HUES48 (cell line): Measurements from ENCODE around the gene CSNK2A2.

ENCODE experiments used
- H3K27ac ChIP-seq: one replicate; pipeline ENCODE4 v1.7.0; 2013; ENCODE audit warnings: low read depth, low read length, inconsistent platforms
- H3K27me3 ChIP-seq: 2 replicates; pipeline ENCODE4 v1.6.1; 2013; ENCODE audit warnings: mild to moderate bottlenecking, low read length; ENCODE audit not compliant: control insufficient read depth, insufficient read depth
- H3K36me3 ChIP-seq: 2 replicates; pipeline ENCODE4 v1.6.1; 2013; ENCODE audit warnings: low read length; ENCODE audit not compliant: control insufficient read depth, insufficient read depth
- H3K4me1 ChIP-seq: 2 replicates; pipeline ENCODE4 v1.6.1; 2013; ENCODE audit warnings: mild to moderate bottlenecking, low read length; ENCODE audit not compliant: control insufficient read depth, insufficient read depth
- H3K4me3 ChIP-seq: 2 replicates; pipeline ENCODE4 v1.5.1; 2013; ENCODE audit warnings: mild to moderate bottlenecking, low read depth, low read length
- H3K9ac ChIP-seq: 2 replicates; pipeline ENCODE4 v1.6.1; 2013; ENCODE audit warnings: mild to moderate bottlenecking, low read depth, low read length, moderate library complexity
- H3K9me3 ChIP-seq: 2 replicates; pipeline ENCODE4 v1.6.1; 2013; ENCODE audit warnings: low read length; ENCODE audit not compliant: control insufficient read depth, insufficient read depth

The CSNK2A2 gene

GRCh38 chr16:58170223-58170622, 27.7 kb downstream of the CSNK2A2 start:
- Histone ChIP-seq H3K27ac (no peak overlapping the region), H3K36me3 (peaks cover 94% of the 10 kb centered on the region), H3K27me3 (no peaks in the 10 kb centered on the region), H3K9ac (no peak overlapping the region), H3K9me3 (no peaks in the 10 kb centered on the region), H3K4me1 (no peaks in the 10 kb centered on the region), H3K4me3 (no peak overlapping the region)

- Histone ChIP-seq H3K36me3 (peaks cover 60% of the 10 kb centered on the region), H3K27ac (no peak overlapping the region), H3K9me3 (no peaks in the 10 kb centered on the region), H3K9ac (no peak overlapping the region), H3K4me3 (no peak overlapping the region), H3K27me3 (no peaks in the 10 kb centered on the region), H3K4me1 (no peaks in the 10 kb centered on the region)
These were observed 37.1 kb downstream of the CSNK2A2 start for GRCh38 chr16:58160855-58161254.

GRCh38 chr16:58158725-58159124, 39.2 kb downstream of the CSNK2A2 start:
- no peaks in the 10 kb centered on the region for H3K9me3 ChIP-seq
- H3K36me3 ChIP-seq, result peaks cover 39% of the 10 kb centered on the region
- H3K27me3 ChIP-seq, result no peaks in the 10 kb centered on the region
- H3K4me3 ChIP-seq, result no peak overlapping the region
- no peak overlapping the region for H3K27ac ChIP-seq
- H3K4me1 ChIP-seq, result no peaks in the 10 kb centered on the region
- no peak overlapping the region for H3K9ac ChIP-seq

- no peaks in the 10 kb centered on the region for H3K4me1 ChIP-seq
- H3K9me3 ChIP-seq, result no peaks in the 10 kb centered on the region
- H3K4me3 ChIP-seq, result no peak overlapping the region
- no peak overlapping the region for H3K27ac ChIP-seq
- no peak overlapping the region for H3K9ac ChIP-seq
- H3K36me3 ChIP-seq, result peaks cover 32% of the 10 kb centered on the region
- no peaks in the 10 kb centered on the region for H3K27me3 ChIP-seq
These were observed 39.9 kb downstream of the CSNK2A2 start for GRCh38 chr16:58157951-58158540.

GRCh38 chr16:58157239-58157638, 40.7 kb downstream of the CSNK2A2 start:
- Histone ChIP-seq H3K27me3 (no peaks in the 10 kb centered on the region), H3K4me3 (no peak overlapping the region), H3K9me3 (no peaks in the 10 kb centered on the region), H3K27ac (no peak overlapping the region), H3K36me3 (peaks cover 24% of the 10 kb centered on the region), H3K4me1 (no peaks in the 10 kb centered on the region), H3K9ac (no peak overlapping the region)

- Histone ChIP-seq H3K27me3 (no peaks in the 10 kb centered on the region), H3K36me3 (peaks cover 10% of the 10 kb centered on the region), H3K4me1 (no peaks in the 10 kb centered on the region), H3K9me3 (no peaks in the 10 kb centered on the region), H3K4me3 (no peak overlapping the region), H3K9ac (no peak overlapping the region), H3K27ac (no peak overlapping the region)
These were observed 42.1 kb downstream of the CSNK2A2 start for GRCh38 chr16:58155839-58156238.

- Histone ChIP-seq H3K4me3 (no peak overlapping the region), H3K9ac (no peak overlapping the region)
These were observed 43.6 kb downstream of the CSNK2A2 start for GRCh38 chr16:58154345-58154744.

GRCh38 chr16:58152246-58152868, 45.5 kb downstream of the CSNK2A2 start:
- Histone ChIP-seq H3K27ac (no peak overlapping the region), H3K36me3 (no peaks in the 10 kb centered on the region), H3K9me3 (no peaks in the 10 kb centered on the region)

More at GRCh38 chr16:58154345-58154744, 43.6 kb downstream of the CSNK2A2 start:
- Histone ChIP-seq H3K9me3 (no peaks in the 10 kb centered on the region), H3K27me3 (no peaks in the 10 kb centered on the region), H3K36me3 (0 out of 2 replicates have a peak, but pooled peaks cover 1% of the 10 kb centered on the region), H3K27ac (no peak overlapping the region), H3K4me1 (no peaks in the 10 kb centered on the region)

GRCh38 chr16:58148526-58148925, 49.4 kb downstream of the CSNK2A2 start:
- Histone ChIP-seq H3K9me3 (no peaks in the 10 kb centered on the region), H3K36me3 (no peaks in the 10 kb centered on the region), H3K27ac (no peak overlapping the region), H3K27me3 (no peaks in the 10 kb centered on the region), H3K9ac (no peak overlapping the region), H3K4me3 (no peak overlapping the region), H3K4me1 (no peaks in the 10 kb centered on the region)

More at GRCh38 chr16:58152246-58152868, 45.5 kb downstream of the CSNK2A2 start:
- Histone ChIP-seq H3K4me1 (no peaks in the 10 kb centered on the region), H3K4me3 (no peak overlapping the region), H3K27me3 (no peaks in the 10 kb centered on the region), H3K9ac (no peak overlapping the region)

GRCh38 chr16:58148099-58148498, 49.8 kb downstream of the CSNK2A2 start:
- no peaks in the 10 kb centered on the region for H3K4me1 ChIP-seq
- H3K27me3 ChIP-seq, result no peaks in the 10 kb centered on the region
- no peak overlapping the region for H3K4me3 ChIP-seq
- no peak overlapping the region for H3K9ac ChIP-seq
- H3K9me3 ChIP-seq, result no peaks in the 10 kb centered on the region
- H3K36me3 ChIP-seq, result no peaks in the 10 kb centered on the region
- H3K27ac ChIP-seq, result no peak overlapping the region

GRCh38 chr16:58138852-58139251, 59.1 kb downstream of the CSNK2A2 start:
- H3K4me3 ChIP-seq, result no peak overlapping the region

More at GRCh38 chr16:58138852-58139251, 59.1 kb downstream of the CSNK2A2 start:
- Histone ChIP-seq H3K36me3 (no peaks in the 10 kb centered on the region), H3K4me1 (no peaks in the 10 kb centered on the region), H3K27ac (no peak overlapping the region), H3K9ac (no peak overlapping the region), H3K9me3 (peaks cover 8% of the 10 kb centered on the region; the same call in 1 of the 2 replicates), H3K27me3 (no peaks in the 10 kb centered on the region)
